HG03097 (cell line): ENCODE data around the gene KCNIP4.

Source experiments
- ATAC-seq: cut with Tn5 transposase; IDR thresholded peaks from one replicate; pipeline ENCODE4 v1.9.1; 2021; ENCODE audit not compliant: unreplicated experiment, low FRiP score

Gene KCNIP4

GRCh38 chr4:20901851-20902250 is 1046.7 kb downstream of the KCNIP4 start:
- ATAC-seq, result no peak

GRCh38 chr4:20899591-20899990 is 1049.0 kb downstream of the KCNIP4 start:
- ATAC-seq, result no peak

GRCh38 chr4:20895988-20896387 is 1052.6 kb downstream of the KCNIP4 start:
- ATAC-seq, result no peak

GRCh38 chr4:20895208-20895607 is 1053.4 kb downstream of the KCNIP4 start:
- ATAC-seq, result no peak

- no peak for ATAC-seq
These were observed 1057.8 kb downstream of the KCNIP4 start for GRCh38 chr4:20890761-20891160.

- ATAC-seq, result no peak
These were observed 1058.7 kb downstream of the KCNIP4 start for GRCh38 chr4:20889901-20890300.

GRCh38 chr4:20883677-20884076 is 1064.9 kb downstream of the KCNIP4 start:
- no peak for ATAC-seq

- no peak for ATAC-seq
These were observed 1065.3 kb downstream of the KCNIP4 start for GRCh38 chr4:20883231-20883630.

GRCh38 chr4:20882500-20882899 is 1066.1 kb downstream of the KCNIP4 start:
- ATAC-seq, result no peak

- no peak for ATAC-seq
These were observed 1066.9 kb downstream of the KCNIP4 start for GRCh38 chr4:20881658-20882057.

- no peak for ATAC-seq
These were observed 1069.8 kb downstream of the KCNIP4 start for GRCh38 chr4:20878806-20879205.

GRCh38 chr4:20870436-20870835 is 1078.1 kb downstream of the KCNIP4 start:
- no peak for ATAC-seq

- ATAC-seq, result no peak
These were observed 1080.5 kb downstream of the KCNIP4 start for GRCh38 chr4:20868108-20868507.

GRCh38 chr4:20860878-20861277 is 1087.7 kb downstream of the KCNIP4 start:
- ATAC-seq, result no peak

- no peak for ATAC-seq
These were observed 1089.3 kb downstream of the KCNIP4 start for GRCh38 chr4:20859097-20859781.

- no peak for ATAC-seq
These were observed 1091.5 kb downstream of the KCNIP4 start for GRCh38 chr4:20857081-20857480.

- ATAC-seq, result no peak
These were observed 1101.3 kb downstream of the KCNIP4 start for GRCh38 chr4:20847124-20847747.

GRCh38 chr4:20844311-20844710 is 1104.3 kb downstream of the KCNIP4 start:
- ATAC-seq, result no peak

- no peak for ATAC-seq
These were observed 1107.9 kb downstream of the KCNIP4 start for GRCh38 chr4:20840648-20841190.

- no peak for ATAC-seq
These were observed 1108.6 kb downstream of the KCNIP4 start for GRCh38 chr4:20839957-20840356.

- no peak for ATAC-seq
These were observed 1110.1 kb downstream of the KCNIP4 start for GRCh38 chr4:20838476-20838875.

GRCh38 chr4:20832826-20833225 is 1115.7 kb downstream of the KCNIP4 start:
- no peak for ATAC-seq
